Measurements from ENCODE around the gene LATS1.
"Not testable (repeated sequence)": the region's sequence is repeated elsewhere in the genome, so short reads cannot be mapped to it uniquely, and the experiment has no call there.

Gene LATS1

GRCh38 chr6:149733089-149733720 lies 15.3 kb upstream of the LATS1 start:
- DNase-seq = no peak

GRCh38 chr6:149729824-149730223 lies 11.9 kb upstream of the LATS1 start:
- no peak for DNase-seq

- DNase-seq = no peak
Observed at GRCh38 chr6:149728499-149729234, 10.8 kb upstream of the LATS1 start.

GRCh38 chr6:149727793-149728498 lies 10.0 kb upstream of the LATS1 start:
- no peak for DNase-seq

- no peak for DNase-seq
Observed at GRCh38 chr6:149725785-149726184, 7.9 kb upstream of the LATS1 start.

GRCh38 chr6:149723771-149724417 lies 6.0 kb upstream of the LATS1 start:
- DNase-seq = no peak

GRCh38 chr6:149723262-149723661 lies 5.4 kb upstream of the LATS1 start:
- DNase-seq = no peak

- no peak for DNase-seq
Observed at GRCh38 chr6:149719531-149719930, 1.6 kb upstream of the LATS1 start.

GRCh38 chr6:149717255-149717587 lies 680 bp downstream of the LATS1 start:
- no peak for DNase-seq

GRCh38 chr6:149716181-149716963 lies 1.5 kb downstream of the LATS1 start:
- no peak for DNase-seq

- DNase-seq = no peak
Observed at GRCh38 chr6:149714442-149714841, 3.5 kb downstream of the LATS1 start.

GRCh38 chr6:149711711-149712110 lies 6.2 kb downstream of the LATS1 start:
- no peak for DNase-seq

- DNase-seq = no peak
Observed at GRCh38 chr6:149701714-149702113, 16.2 kb downstream of the LATS1 start.

GRCh38 chr6:149699150-149699549 lies 18.8 kb downstream of the LATS1 start:
- no peak for DNase-seq

- DNase-seq = no peak
Observed at GRCh38 chr6:149698175-149698574, 19.7 kb downstream of the LATS1 start.

- DNase-seq = no peak
Observed at GRCh38 chr6:149696901-149697300, 21.0 kb downstream of the LATS1 start.

GRCh38 chr6:149694921-149695320 lies 23.0 kb downstream of the LATS1 start:
- no peak for DNase-seq

GRCh38 chr6:149691201-149691600 lies 26.7 kb downstream of the LATS1 start:
- DNase-seq = no peak

- no peak for DNase-seq
Observed at GRCh38 chr6:149686230-149686629, 31.7 kb downstream of the LATS1 start.

GRCh38 chr6:149683256-149683859 lies 34.5 kb downstream of the LATS1 start:
- DNase-seq = no peak

GRCh38 chr6:149681845-149682244 lies 36.1 kb downstream of the LATS1 start:
- not testable (repeated sequence) for DNase-seq

GRCh38 chr6:149681209-149681608 lies 36.7 kb downstream of the LATS1 start:
- no peak for DNase-seq

Data from right kidney (tissue), 1 donor.